ENCODE measurements around the gene TMEM178A.

GRCh38 chr2:39723497-39723896 lies 57.8 kb downstream of the TMEM178A start:
- no peak for TF ChIP-seq CTCF (IDR thresholded peaks at IDR 0.05)
- no peak for TF ChIP-seq EZH2 (IDR thresholded peaks at IDR 0.05; ENCODE audit: borderline replicate concordance, insufficient read depth, low read depth, low read length, poor library complexity, severe bottlenecking)

Measured in B cell (primary cell).